Bronchial epithelial cell (primary cell): ENCODE results near the gene GLT6D1. TPM values are rescaled to one million over a fixed set of nuclear protein-coding genes. Genes with fewer than 3 reads are reported as not detected.
"Not testable (repeated sequence)": the region's sequence is repeated elsewhere in the genome, so short reads cannot be mapped to it uniquely, and the experiment has no call there.

Experiments used
- DNase-seq: peaks from one replicate; pipeline ENCODE4 v3.0.0-alpha.2; 2010; ENCODE audit warnings: low read depth
- FAIRE-seq: peaks from 2 replicates; lab custom pipeline; 2011; peaks lifted over from hg19 to GRCh38; lab: Jason Lieb, UNC
- H3K27me3 ChIP-seq: 2 replicates; pipeline ENCODE4 v1.5.1; 2011; ENCODE audit warnings: low read length; ENCODE audit not compliant: control insufficient read depth, insufficient read depth
- H3K36me3 ChIP-seq: 2 replicates; pipeline ENCODE4 v1.5.1; 2011; ENCODE audit warnings: low read length; ENCODE audit not compliant: control insufficient read depth, insufficient read depth
- H3K4me3 ChIP-seq: 2 replicates; pipeline ENCODE4 v1.5.1; 2011; ENCODE audit warnings: mild to moderate bottlenecking, low read depth, low read length, control low read depth
- CTCF ChIP-seq: IDR thresholded peaks from 2 replicates; pipeline ENCODE4 v1.5.1; 2011; ENCODE audit warnings: mild to moderate bottlenecking, moderate library complexity, low read length, control low read depth, inconsistent platforms; ENCODE audit not compliant: insufficient read depth, severe bottlenecking
- total RNA-seq: library from RNA; depleted of rRNA; stranded (reverse); fragments of >200 nt; gene quantifications from 2 replicates; pipeline ENCODE4 v1.2.1, GENCODE V29; 2014

Gene GLT6D1
- total RNA-seq, 1 donor from 2014 or later, result not detected

- Histone ChIP-seq H3K36me3 (no peaks in the 10 kb centered on the region), H3K27me3 (no peaks in the 10 kb centered on the region), H3K4me3 (no peak overlapping the region)
- TF ChIP-seq CTCF, result no peak
- DNase-seq, result no peak
- FAIRE-seq, result no peak
Measured at GRCh38 chr9:135673941-135674340, 34.6 kb upstream of the GLT6D1 start.

GRCh38 chr9:135672786-135673185 lies 33.4 kb upstream of the GLT6D1 start:
- FAIRE-seq, H3K27me3 ChIP-seq, DNase-seq, H3K4me3 ChIP-seq, H3K36me3 ChIP-seq: not testable (repeated sequence)

- Histone ChIP-seq H3K36me3 (no peaks in the 10 kb centered on the region), H3K4me3 (no peak overlapping the region), H3K27me3 (no peaks in the 10 kb centered on the region)
- DNase-seq (no peak), FAIRE-seq (no peak)
- TF ChIP-seq CTCF, result no peak
Measured at GRCh38 chr9:135671591-135672041, 32.3 kb upstream of the GLT6D1 start.

GRCh38 chr9:135670721-135671590 lies 31.6 kb upstream of the GLT6D1 start:
- H3K27me3 ChIP-seq, result no peaks in the 10 kb centered on the region
- H3K4me3 ChIP-seq, result no peak overlapping the region
- FAIRE-seq, result no peak
- no peak for TF ChIP-seq CTCF
- no peak for DNase-seq
- no peaks in the 10 kb centered on the region for H3K36me3 ChIP-seq

GRCh38 chr9:135669616-135670285 lies 30.4 kb upstream of the GLT6D1 start:
- H3K4me3 ChIP-seq, result no peak overlapping the region
- no peak for DNase-seq
- no peaks in the 10 kb centered on the region for H3K36me3 ChIP-seq
- no peak for TF ChIP-seq CTCF
- H3K27me3 ChIP-seq, result no peaks in the 10 kb centered on the region
- FAIRE-seq, result no peak

GRCh38 chr9:135669018-135669417 lies 29.7 kb upstream of the GLT6D1 start:
- not testable (repeated sequence) for FAIRE-seq, H3K36me3 ChIP-seq, H3K27me3 ChIP-seq, H3K4me3 ChIP-seq, DNase-seq
